HepG2 (cell line): Measurements from ENCODE around the gene VAMP5. TPM values are rescaled to one million over a fixed set of nuclear protein-coding genes. Genes with fewer than 3 reads are reported as not detected.

Experiments
- ATF1 ChIP-seq: IDR thresholded peaks from 2 replicates; pipeline ENCODE4 v1.6.1; 2016; ENCODE audit warnings: mild to moderate bottlenecking, control low read depth
- DBP ChIP-seq: sonication (generic); formaldehyde crosslinking; IDR thresholded peaks from 2 replicates; pipeline ENCODE4 v1.4.0; 2020; ENCODE audit warnings: missing genetic modification reagents; ENCODE audit errors: not compliant biosample characterization
- GMEB1 ChIP-seq: sonication (generic); formaldehyde crosslinking; IDR thresholded peaks from 2 replicates; pipeline ENCODE4 v1.5.1; 2020; ENCODE audit warnings: missing genetic modification reagents, mild to moderate bottlenecking, borderline replicate concordance
- HMG20A ChIP-seq: IDR thresholded peaks from 2 replicates; pipeline ENCODE4 v1.6.1; 2016; ENCODE audit warnings: borderline replicate concordance
- KIAA2018 ChIP-seq: sonication (generic); formaldehyde crosslinking; IDR thresholded peaks from 2 replicates; pipeline ENCODE4 v1.5.0; 2020; ENCODE audit warnings: mild to moderate bottlenecking, missing genetic modification reagents, borderline replicate concordance
- MTA3 ChIP-seq: sonication (generic); formaldehyde crosslinking; IDR thresholded peaks from 2 replicates; pipeline ENCODE4 v1.4.0; 2020; ENCODE audit warnings: missing genetic modification reagents
- MZF1 ChIP-seq: sonication (generic); formaldehyde crosslinking; IDR thresholded peaks from 2 replicates; pipeline ENCODE4 v1.8.1; 2023; ENCODE audit warnings: mild to moderate bottlenecking, missing genetic modification reagents, borderline replicate concordance
- TAF1 ChIP-seq: sonication (generic); formaldehyde crosslinking; IDR thresholded peaks from 2 replicates; pipeline ENCODE4 v1.4.0; 2020; ENCODE audit warnings: missing genetic modification reagents
- TFDP1 ChIP-seq: IDR thresholded peaks from 2 replicates; pipeline ENCODE4 v1.6.1; 2016; ENCODE audit warnings: missing compliant biosample characterization, missing genetic modification reagents, borderline replicate concordance
- ZNF280D ChIP-seq: sonication (generic); formaldehyde crosslinking; IDR thresholded peaks from 2 replicates; pipeline ENCODE4 v1.5.1; 2020; ENCODE audit warnings: mild to moderate bottlenecking, missing genetic modification reagents
- ZNF674 ChIP-seq: sonication (generic); formaldehyde crosslinking; IDR thresholded peaks from 2 replicates; pipeline ENCODE4 v1.5.0; 2020; ENCODE audit warnings: low read depth, mild to moderate bottlenecking, missing genetic modification reagents
- ZNF761 ChIP-seq: sonication (generic); formaldehyde crosslinking; conservative IDR thresholded peaks from 2 replicates; pipeline ENCODE4 v1.4.0; 2020; ENCODE audit warnings: mild to moderate bottlenecking, missing genetic modification reagents
- ZNF83 ChIP-seq: sonication (generic); formaldehyde crosslinking; IDR thresholded peaks from 2 replicates; pipeline ENCODE4 v1.4.0; 2020; ENCODE audit warnings: missing genetic modification reagents, mild to moderate bottlenecking, borderline replicate concordance
- polyA plus RNA-seq, 8 experiments: library from polyadenylated mRNA; depleted of rRNA in 3 of 8; stranded (reverse) in 7 of 8; unstranded in 1 of 8; fragments of >200 nt; fragmentation: Illumina TruSeq in 4 of 8; extraction: Trizol in 4 of 8; gene quantifications; 2 replicates each; pipeline versions ENCODE4 v1.2.1 to v1.2.3, GENCODE V29; 2011 to 2016; ENCODE audit warnings: low read depth in 4 of 8, missing spikeins in 1 of 8, mixed read lengths in 1 of 8; ENCODE audit not compliant: insufficient read depth in 1 of 8
- total RNA-seq, 5 experiments: library from RNA; depleted of rRNA; stranded (reverse); fragments of >200 nt; fragmentation: Illumina TruSeq; extraction: Trizol; gene quantifications; 2 replicates each; pipeline ENCODE4 v1.2.3, GENCODE V29; 2016; ENCODE audit warnings: low read depth in 1 of 5

Gene VAMP5
- total and polyA plus RNA-seq, 2 of the 13 experiments (the other 11 are each of a cell fraction or from before 2014, with no cell fraction given): 7.2 to 56.7 TPM

GRCh38 chr2:85595301-85596025 is 11.2 kb downstream of the VAMP5 start, which contains the start of gene RNF181 (continued):
- TF ChIP-seq ZNF83 (no peak), HMG20A (CRISPR knock-in tag) (no peak; the same call in 1 of the 2 replicates), KIAA2018 (CRISPR knock-in tag) (peak; percentile 72; the same call in 1 of the 2 replicates), TFDP1 (CRISPR knock-in tag) (peak; percentile 46), MZF1 (no peak), ZNF280D (CRISPR knock-in tag) (peak; percentile 62; the same call in 1 of the 2 replicates), ZNF674 (CRISPR knock-in tag) (0 out of 2 replicates have a peak, but pooled peaks have one; percentile 84), ZNF761 (CRISPR knock-in tag) (no peak), DBP (CRISPR knock-in tag) (peak; percentile 40), MTA3 (no peak), ATF1 (CRISPR knock-in tag) (peak; percentile 89), TAF1 (CRISPR knock-in tag) (peak; percentile 92), GMEB1 (CRISPR knock-in tag) (peak; percentile 71; the same call in 1 of the 2 replicates)
